WTC11 (cell line): ENCODE data around the gene SRRM3. TPM values are rescaled to one million over a fixed set of nuclear protein-coding genes. Genes with fewer than 3 reads are reported as not detected.

ENCODE experiments used
- CREM ChIP-seq: sonication (generic); formaldehyde crosslinking; IDR thresholded peaks from 2 replicates; pipeline ENCODE4 v1.8.1; 2022; ENCODE audit warnings: mild to moderate bottlenecking, missing genetic modification reagents, moderate library complexity
- FOXJ3 ChIP-seq: sonication (generic); formaldehyde crosslinking; IDR thresholded peaks from 2 replicates; pipeline ENCODE4 v1.9.0; 2021; ENCODE audit warnings: missing genetic modification reagents, mild to moderate bottlenecking, borderline replicate concordance
- GRHL2 ChIP-seq: fragments of 250-450 bp; sonication (Bioruptor Pico); IDR thresholded peaks from 2 replicates; pipeline ENCODE4 v1.8.0; 2022; ENCODE audit warnings: mild to moderate bottlenecking, moderate library complexity; ENCODE audit not compliant: insufficient replicate concordance, severe bottlenecking
- JUN ChIP-seq: sonication (generic); formaldehyde crosslinking; IDR thresholded peaks from 2 replicates; pipeline ENCODE4 v1.8.0; 2023; ENCODE audit warnings: mild to moderate bottlenecking, missing genetic modification reagents
- MYBL2 ChIP-seq: sonication (generic); formaldehyde crosslinking; IDR thresholded peaks from 2 replicates; pipeline ENCODE4 v1.8.1; 2023; ENCODE audit warnings: mild to moderate bottlenecking, moderate library complexity, missing genetic modification reagents
- NFATC4 ChIP-seq: fragments of 250-450 bp; sonication (Bioruptor Pico); IDR thresholded peaks from 2 replicates; pipeline ENCODE4 v1.9.0; 2021; ENCODE audit warnings: mild to moderate bottlenecking
- NFE2L1 ChIP-seq: sonication (generic); formaldehyde crosslinking; IDR thresholded peaks from 2 replicates; pipeline ENCODE4 v1.8.1; 2023; ENCODE audit warnings: missing genetic modification reagents
- NR1H2 ChIP-seq: sonication (generic); formaldehyde crosslinking; IDR thresholded peaks from 2 replicates; pipeline ENCODE4 v1.9.0; 2021; ENCODE audit warnings: mild to moderate bottlenecking, moderate library complexity, missing genetic modification reagents
- PRRX2 ChIP-seq: fragments of 250-450 bp; sonication (Bioruptor Pico); IDR thresholded peaks from 2 replicates; pipeline ENCODE4 v1.8.0; 2021; ENCODE audit warnings: mild to moderate bottlenecking
- RELA ChIP-seq: sonication (generic); formaldehyde crosslinking; IDR thresholded peaks from 2 replicates; pipeline ENCODE4 v1.8.1; 2022; ENCODE audit warnings: missing genetic modification reagents, mild to moderate bottlenecking, borderline replicate concordance
- RORB ChIP-seq: fragments of 250-450 bp; sonication (Bioruptor Pico); IDR thresholded peaks from 2 replicates; pipeline ENCODE4 v1.9.0; 2021; ENCODE audit warnings: mild to moderate bottlenecking
- SP1 ChIP-seq: sonication (generic); formaldehyde crosslinking; conservative IDR thresholded peaks from 2 replicates; pipeline ENCODE4 v1.8.1; 2022; ENCODE audit warnings: missing genetic modification reagents
- ZNF219 ChIP-seq: sonication (generic); formaldehyde crosslinking; IDR thresholded peaks from 2 replicates; pipeline ENCODE4 v1.8.0; 2023; ENCODE audit warnings: missing genetic modification reagents, mild to moderate bottlenecking, borderline replicate concordance
- ZNF396 ChIP-seq: fragments of 250-450 bp; sonication (Bioruptor Pico); IDR thresholded peaks from 2 replicates; pipeline ENCODE4 v1.8.0; 2021; ENCODE audit warnings: mild to moderate bottlenecking, moderate library complexity, borderline replicate concordance
- total RNA-seq: library from RNA; stranded (reverse); gene quantifications from 3 replicates; pipeline ENCODE4 v1.2.3, GENCODE V29; 2021
- TF ChIP-seq, protein P1 (sequence below): sonication (generic); formaldehyde crosslinking; IDR thresholded peaks from 2 replicates; pipeline ENCODE4 v1.8.0; 2023; ENCODE audit warnings: missing genetic modification reagents, mild to moderate bottlenecking, borderline replicate concordance
- TF ChIP-seq, protein P2 (sequence below): sonication (generic); formaldehyde crosslinking; conservative IDR thresholded peaks from 2 replicates; pipeline ENCODE4 v1.8.1; 2023; ENCODE audit warnings: mild to moderate bottlenecking, low read depth, missing genetic modification reagents, moderate library complexity
- TF ChIP-seq, protein P3 (sequence below): sonication (generic); formaldehyde crosslinking; IDR thresholded peaks from 2 replicates; pipeline ENCODE4 v1.8.0; 2023; ENCODE audit warnings: missing genetic modification reagents
- TF ChIP-seq, protein P4 (sequence below): sonication (generic); formaldehyde crosslinking; conservative IDR thresholded peaks from 2 replicates; pipeline ENCODE4 v1.8.1; 2022; ENCODE audit warnings: mild to moderate bottlenecking, missing genetic modification reagents
- TF ChIP-seq, protein P5 (sequence below): sonication (generic); formaldehyde crosslinking; IDR thresholded peaks from 2 replicates; pipeline ENCODE4 v1.8.0; 2023; ENCODE audit warnings: mild to moderate bottlenecking, missing genetic modification reagents
- TF ChIP-seq, protein P6 (sequence below): fragments of 250-450 bp; sonication (Bioruptor Pico); IDR thresholded peaks from 2 replicates; pipeline ENCODE4 v1.9.0; 2021; ENCODE audit warnings: moderate library complexity, mild to moderate bottlenecking, inconsistent platforms, borderline replicate concordance
- TF ChIP-seq, protein P7 (sequence below): sonication (generic); formaldehyde crosslinking; IDR thresholded peaks from 2 replicates; pipeline ENCODE4 v1.8.1; 2022; ENCODE audit warnings: low read depth, missing genetic modification reagents, borderline replicate concordance
- TF ChIP-seq, protein P8 (sequence below): sonication (generic); formaldehyde crosslinking; IDR thresholded peaks from 2 replicates; pipeline ENCODE4 v1.8.0; 2022; ENCODE audit warnings: mild to moderate bottlenecking, missing genetic modification reagents
- TF ChIP-seq, protein P9 (sequence below): fragments of 200-600 bp; IDR thresholded peaks from 2 replicates; pipeline ENCODE4 v1.8.0; 2022; ENCODE audit warnings: antibody characterized with exemption

Gene SRRM3
- total RNA-seq, 1 experiment from 2014 or later, result 17.7 TPM

DNA sequence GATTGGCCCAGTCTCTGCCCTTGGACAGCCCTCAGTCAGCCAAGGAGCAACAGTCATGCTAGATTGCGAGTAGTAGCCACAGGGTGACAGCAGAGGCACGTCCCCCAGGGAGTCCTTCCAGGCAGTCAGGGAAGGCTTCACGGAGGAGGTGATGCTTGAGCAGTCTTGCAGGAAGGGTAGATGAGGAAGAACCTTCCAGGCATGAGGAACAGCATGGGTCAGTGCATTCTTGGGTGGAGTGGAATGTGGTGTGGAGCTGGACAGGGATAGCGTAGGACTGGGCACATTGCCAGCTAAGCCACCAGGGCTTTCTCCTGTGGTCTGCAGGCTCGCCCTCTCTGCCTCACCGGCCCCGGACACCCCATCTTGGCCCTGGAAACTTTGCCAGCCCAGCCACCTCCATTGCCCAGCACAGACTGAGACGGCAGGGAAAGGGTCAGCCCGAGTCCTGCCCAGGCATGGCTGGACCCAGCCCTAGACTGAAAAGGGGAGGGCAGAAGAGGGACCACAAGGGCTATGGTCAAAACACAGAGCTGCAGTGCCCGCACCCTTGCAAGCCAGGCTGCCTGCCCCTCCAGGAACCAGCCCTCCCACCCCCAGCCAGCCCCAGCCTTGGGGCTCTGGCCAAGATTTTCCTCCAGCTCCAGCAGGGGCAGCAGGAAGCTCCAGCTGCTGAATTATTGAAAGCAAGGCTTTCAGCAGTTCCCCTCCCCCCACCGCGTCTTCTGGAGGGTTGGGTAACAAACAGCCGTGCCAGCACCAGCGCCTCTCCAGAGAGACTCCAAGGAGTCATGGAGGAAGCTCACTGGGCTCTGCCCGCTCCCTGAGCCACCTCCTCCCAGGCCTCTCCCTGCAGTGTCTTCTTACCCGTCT, 18.7 kb downstream of the SRRM3 start (continued):
- TF ChIP-seq, protein P1, sequence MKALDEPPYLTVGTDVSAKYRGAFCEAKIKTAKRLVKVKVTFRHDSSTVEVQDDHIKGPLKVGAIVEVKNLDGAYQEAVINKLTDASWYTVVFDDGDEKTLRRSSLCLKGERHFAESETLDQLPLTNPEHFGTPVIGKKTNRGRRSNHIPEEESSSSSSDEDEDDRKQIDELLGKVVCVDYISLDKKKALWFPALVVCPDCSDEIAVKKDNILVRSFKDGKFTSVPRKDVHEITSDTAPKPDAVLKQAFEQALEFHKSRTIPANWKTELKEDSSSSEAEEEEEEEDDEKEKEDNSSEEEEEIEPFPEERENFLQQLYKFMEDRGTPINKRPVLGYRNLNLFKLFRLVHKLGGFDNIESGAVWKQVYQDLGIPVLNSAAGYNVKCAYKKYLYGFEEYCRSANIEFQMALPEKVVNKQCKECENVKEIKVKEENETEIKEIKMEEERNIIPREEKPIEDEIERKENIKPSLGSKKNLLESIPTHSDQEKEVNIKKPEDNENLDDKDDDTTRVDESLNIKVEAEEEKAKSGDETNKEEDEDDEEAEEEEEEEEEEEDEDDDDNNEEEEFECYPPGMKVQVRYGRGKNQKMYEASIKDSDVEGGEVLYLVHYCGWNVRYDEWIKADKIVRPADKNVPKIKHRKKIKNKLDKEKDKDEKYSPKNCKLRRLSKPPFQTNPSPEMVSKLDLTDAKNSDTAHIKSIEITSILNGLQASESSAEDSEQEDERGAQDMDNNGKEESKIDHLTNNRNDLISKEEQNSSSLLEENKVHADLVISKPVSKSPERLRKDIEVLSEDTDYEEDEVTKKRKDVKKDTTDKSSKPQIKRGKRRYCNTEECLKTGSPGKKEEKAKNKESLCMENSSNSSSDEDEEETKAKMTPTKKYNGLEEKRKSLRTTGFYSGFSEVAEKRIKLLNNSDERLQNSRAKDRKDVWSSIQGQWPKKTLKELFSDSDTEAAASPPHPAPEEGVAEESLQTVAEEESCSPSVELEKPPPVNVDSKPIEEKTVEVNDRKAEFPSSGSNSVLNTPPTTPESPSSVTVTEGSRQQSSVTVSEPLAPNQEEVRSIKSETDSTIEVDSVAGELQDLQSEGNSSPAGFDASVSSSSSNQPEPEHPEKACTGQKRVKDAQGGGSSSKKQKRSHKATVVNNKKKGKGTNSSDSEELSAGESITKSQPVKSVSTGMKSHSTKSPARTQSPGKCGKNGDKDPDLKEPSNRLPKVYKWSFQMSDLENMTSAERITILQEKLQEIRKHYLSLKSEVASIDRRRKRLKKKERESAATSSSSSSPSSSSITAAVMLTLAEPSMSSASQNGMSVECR, result no peak
- TF ChIP-seq RORB (no peak), MYBL2 (0 out of 2 replicates have a peak, but pooled peaks have one; percentile 19), JUN (CRISPR knock-in tag) (no peak), PRRX2 (no peak), ZNF396 (CRISPR knock-in tag) (no peak), RELA (no peak), NR1H2 (CRISPR knock-in tag) (no peak), NFE2L1 (CRISPR knock-in tag) (no peak), ZNF219 (CRISPR knock-in tag) (no peak), FOXJ3 (CRISPR knock-in tag) (no peak), CREM (CRISPR knock-in tag) (no peak), GRHL2 (CRISPR knock-in tag) (no peak), NFATC4 (CRISPR knock-in tag) (no peak), SP1 (CRISPR knock-in tag) (0 out of 2 replicates have a peak, but pooled peaks have one; percentile 20)
- TF ChIP-seq, protein P2, sequence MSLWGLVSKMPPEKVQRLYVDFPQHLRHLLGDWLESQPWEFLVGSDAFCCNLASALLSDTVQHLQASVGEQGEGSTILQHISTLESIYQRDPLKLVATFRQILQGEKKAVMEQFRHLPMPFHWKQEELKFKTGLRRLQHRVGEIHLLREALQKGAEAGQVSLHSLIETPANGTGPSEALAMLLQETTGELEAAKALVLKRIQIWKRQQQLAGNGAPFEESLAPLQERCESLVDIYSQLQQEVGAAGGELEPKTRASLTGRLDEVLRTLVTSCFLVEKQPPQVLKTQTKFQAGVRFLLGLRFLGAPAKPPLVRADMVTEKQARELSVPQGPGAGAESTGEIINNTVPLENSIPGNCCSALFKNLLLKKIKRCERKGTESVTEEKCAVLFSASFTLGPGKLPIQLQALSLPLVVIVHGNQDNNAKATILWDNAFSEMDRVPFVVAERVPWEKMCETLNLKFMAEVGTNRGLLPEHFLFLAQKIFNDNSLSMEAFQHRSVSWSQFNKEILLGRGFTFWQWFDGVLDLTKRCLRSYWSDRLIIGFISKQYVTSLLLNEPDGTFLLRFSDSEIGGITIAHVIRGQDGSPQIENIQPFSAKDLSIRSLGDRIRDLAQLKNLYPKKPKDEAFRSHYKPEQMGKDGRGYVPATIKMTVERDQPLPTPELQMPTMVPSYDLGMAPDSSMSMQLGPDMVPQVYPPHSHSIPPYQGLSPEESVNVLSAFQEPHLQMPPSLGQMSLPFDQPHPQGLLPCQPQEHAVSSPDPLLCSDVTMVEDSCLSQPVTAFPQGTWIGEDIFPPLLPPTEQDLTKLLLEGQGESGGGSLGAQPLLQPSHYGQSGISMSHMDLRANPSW, result peak; percentile 19; the same call in 1 of the 2 replicates
- TF ChIP-seq, protein P3, sequence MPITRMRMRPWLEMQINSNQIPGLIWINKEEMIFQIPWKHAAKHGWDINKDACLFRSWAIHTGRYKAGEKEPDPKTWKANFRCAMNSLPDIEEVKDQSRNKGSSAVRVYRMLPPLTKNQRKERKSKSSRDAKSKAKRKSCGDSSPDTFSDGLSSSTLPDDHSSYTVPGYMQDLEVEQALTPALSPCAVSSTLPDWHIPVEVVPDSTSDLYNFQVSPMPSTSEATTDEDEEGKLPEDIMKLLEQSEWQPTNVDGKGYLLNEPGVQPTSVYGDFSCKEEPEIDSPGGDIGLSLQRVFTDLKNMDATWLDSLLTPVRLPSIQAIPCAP (CRISPR knock-in tag), result no peak
- TF ChIP-seq, protein P4, sequence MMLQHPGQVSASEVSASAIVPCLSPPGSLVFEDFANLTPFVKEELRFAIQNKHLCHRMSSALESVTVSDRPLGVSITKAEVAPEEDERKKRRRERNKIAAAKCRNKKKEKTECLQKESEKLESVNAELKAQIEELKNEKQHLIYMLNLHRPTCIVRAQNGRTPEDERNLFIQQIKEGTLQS (CRISPR knock-in tag), result no peak
- TF ChIP-seq, protein P5, sequence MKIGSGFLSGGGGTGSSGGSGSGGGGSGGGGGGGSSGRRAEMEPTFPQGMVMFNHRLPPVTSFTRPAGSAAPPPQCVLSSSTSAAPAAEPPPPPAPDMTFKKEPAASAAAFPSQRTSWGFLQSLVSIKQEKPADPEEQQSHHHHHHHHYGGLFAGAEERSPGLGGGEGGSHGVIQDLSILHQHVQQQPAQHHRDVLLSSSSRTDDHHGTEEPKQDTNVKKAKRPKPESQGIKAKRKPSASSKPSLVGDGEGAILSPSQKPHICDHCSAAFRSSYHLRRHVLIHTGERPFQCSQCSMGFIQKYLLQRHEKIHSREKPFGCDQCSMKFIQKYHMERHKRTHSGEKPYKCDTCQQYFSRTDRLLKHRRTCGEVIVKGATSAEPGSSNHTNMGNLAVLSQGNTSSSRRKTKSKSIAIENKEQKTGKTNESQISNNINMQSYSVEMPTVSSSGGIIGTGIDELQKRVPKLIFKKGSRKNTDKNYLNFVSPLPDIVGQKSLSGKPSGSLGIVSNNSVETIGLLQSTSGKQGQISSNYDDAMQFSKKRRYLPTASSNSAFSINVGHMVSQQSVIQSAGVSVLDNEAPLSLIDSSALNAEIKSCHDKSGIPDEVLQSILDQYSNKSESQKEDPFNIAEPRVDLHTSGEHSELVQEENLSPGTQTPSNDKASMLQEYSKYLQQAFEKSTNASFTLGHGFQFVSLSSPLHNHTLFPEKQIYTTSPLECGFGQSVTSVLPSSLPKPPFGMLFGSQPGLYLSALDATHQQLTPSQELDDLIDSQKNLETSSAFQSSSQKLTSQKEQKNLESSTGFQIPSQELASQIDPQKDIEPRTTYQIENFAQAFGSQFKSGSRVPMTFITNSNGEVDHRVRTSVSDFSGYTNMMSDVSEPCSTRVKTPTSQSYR (CRISPR knock-in tag), result peak; percentile 81; the same call in 1 of the 2 replicates
- TF ChIP-seq, protein P6, sequence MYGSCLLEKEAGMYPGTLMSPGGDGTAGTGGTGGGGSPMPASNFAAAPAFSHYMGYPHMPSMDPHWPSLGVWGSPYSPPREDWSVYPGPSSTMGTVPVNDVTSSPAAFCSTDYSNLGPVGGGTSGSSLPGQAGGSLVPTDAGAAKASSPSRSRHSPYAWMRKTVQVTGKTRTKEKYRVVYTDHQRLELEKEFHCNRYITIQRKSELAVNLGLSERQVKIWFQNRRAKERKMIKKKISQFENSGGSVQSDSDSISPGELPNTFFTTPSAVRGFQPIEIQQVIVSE (CRISPR knock-in tag), result no peak
- TF ChIP-seq, protein P7, sequence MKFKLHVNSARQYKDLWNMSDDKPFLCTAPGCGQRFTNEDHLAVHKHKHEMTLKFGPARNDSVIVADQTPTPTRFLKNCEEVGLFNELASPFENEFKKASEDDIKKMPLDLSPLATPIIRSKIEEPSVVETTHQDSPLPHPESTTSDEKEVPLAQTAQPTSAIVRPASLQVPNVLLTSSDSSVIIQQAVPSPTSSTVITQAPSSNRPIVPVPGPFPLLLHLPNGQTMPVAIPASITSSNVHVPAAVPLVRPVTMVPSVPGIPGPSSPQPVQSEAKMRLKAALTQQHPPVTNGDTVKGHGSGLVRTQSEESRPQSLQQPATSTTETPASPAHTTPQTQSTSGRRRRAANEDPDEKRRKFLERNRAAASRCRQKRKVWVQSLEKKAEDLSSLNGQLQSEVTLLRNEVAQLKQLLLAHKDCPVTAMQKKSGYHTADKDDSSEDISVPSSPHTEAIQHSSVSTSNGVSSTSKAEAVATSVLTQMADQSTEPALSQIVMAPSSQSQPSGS (CRISPR knock-in tag), result no peak
- TF ChIP-seq, protein P8, sequence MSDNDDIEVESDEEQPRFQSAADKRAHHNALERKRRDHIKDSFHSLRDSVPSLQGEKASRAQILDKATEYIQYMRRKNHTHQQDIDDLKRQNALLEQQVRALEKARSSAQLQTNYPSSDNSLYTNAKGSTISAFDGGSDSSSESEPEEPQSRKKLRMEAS (CRISPR knock-in tag), result no peak
- TF ChIP-seq, protein P9, sequence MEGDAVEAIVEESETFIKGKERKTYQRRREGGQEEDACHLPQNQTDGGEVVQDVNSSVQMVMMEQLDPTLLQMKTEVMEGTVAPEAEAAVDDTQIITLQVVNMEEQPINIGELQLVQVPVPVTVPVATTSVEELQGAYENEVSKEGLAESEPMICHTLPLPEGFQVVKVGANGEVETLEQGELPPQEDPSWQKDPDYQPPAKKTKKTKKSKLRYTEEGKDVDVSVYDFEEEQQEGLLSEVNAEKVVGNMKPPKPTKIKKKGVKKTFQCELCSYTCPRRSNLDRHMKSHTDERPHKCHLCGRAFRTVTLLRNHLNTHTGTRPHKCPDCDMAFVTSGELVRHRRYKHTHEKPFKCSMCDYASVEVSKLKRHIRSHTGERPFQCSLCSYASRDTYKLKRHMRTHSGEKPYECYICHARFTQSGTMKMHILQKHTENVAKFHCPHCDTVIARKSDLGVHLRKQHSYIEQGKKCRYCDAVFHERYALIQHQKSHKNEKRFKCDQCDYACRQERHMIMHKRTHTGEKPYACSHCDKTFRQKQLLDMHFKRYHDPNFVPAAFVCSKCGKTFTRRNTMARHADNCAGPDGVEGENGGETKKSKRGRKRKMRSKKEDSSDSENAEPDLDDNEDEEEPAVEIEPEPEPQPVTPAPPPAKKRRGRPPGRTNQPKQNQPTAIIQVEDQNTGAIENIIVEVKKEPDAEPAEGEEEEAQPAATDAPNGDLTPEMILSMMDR, result no peak
